Measurements from ENCODE around the gene MPZ. TPM values are rescaled to one million over a fixed set of nuclear protein-coding genes. Genes with fewer than 3 reads are reported as not detected.

The MPZ gene
- total RNA-seq (21.9 TPM), polyA plus RNA-seq (ENCODE audit: insufficient read depth in 1 of 8, insufficient read length in 8 of 8, low replicate concordance in 1 of 8) (10 to 100 TPM in 5 of 8 donors, 1 to 10 TPM in 3; 6.5 to 38.1 (median 14.3) TPM)
- long read RNA-seq, donor 1, partial matches to known transcripts = 0 of 1 reads
- long read RNA-seq, donor 1, other reads (novel, unspliced or antisense) = 0 of 1 reads
- long read RNA-seq, donor 2, partial matches to known transcripts = 0 of 1 reads
- long read RNA-seq, donor 2, other reads (novel, unspliced or antisense) = 0 of 1 reads
- long read RNA-seq, donor 3, partial matches to known transcripts = 0 of 3 reads
- long read RNA-seq, donor 3, other reads (novel, unspliced or antisense) = 0 of 3 reads
- long read RNA-seq, donor 4, partial matches to known transcripts = 0 of 3 reads
- long read RNA-seq, donor 4, other reads (novel, unspliced or antisense) = 0 of 3 reads
- long read RNA-seq, donor 5, transcript MPZ-206 (6 exons, 1,955 nt) = major isoform, 7 of 8 reads
- long read RNA-seq, donor 5, partial matches to known transcripts = 0 of 8 reads
- long read RNA-seq, donor 5, other reads (novel, unspliced or antisense) = 0 of 8 reads
- long read RNA-seq, donor 6, partial matches to known transcripts = 14 of 18 reads
- long read RNA-seq, donor 6, other reads (novel, unspliced or antisense) = 0 of 18 reads
- long read RNA-seq, donor 7, partial matches to known transcripts = 0 of 4 reads
- long read RNA-seq, donor 7, other reads (novel, unspliced or antisense) = 0 of 4 reads
- long read RNA-seq, donor 8, partial matches to known transcripts = 0 of 3 reads
- long read RNA-seq, donor 8, other reads (novel, unspliced or antisense) = 0 of 3 reads
- long read RNA-seq, donor 9, partial matches to known transcripts = 7 of 9 reads
- long read RNA-seq, donor 9, other reads (novel, unspliced or antisense) = 0 of 9 reads
- long read RNA-seq, donor 10, partial matches to known transcripts = 0 of 4 reads
- long read RNA-seq, donor 10, other reads (novel, unspliced or antisense) = 0 of 4 reads
- long read RNA-seq, donor 11, partial matches to known transcripts = 10 of 14 reads
- long read RNA-seq, donor 11, other reads (novel, unspliced or antisense) = 0 of 14 reads

DNA sequence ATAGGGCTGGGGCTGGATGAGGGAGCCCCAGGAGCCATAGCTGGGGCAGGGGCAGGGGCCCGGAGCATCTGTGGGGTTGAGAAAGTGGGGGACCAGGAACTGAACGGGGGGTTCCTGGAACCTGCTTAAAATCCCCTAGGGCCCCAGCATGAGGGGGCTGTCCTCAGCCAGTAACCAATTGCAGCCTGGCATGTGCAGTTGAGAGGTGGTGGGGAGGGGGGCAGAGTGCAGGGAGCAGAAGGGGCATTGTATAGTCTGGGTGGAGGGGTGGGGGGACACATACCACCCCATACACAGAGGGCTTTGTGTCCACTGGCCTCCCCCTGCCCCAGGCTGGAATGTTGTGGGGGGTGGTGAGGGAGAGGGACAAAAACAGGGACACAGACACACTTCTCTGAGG, at the start of gene MPZ:
MPZ (minus strand) TSS at position 101 of the 400 bp plus-strand sequence; CDS start at position 38, 63 bp downstream.
- peaks cover 14% of the 10 kb centered on the region for H3K27me3 ChIP-seq (ENCODE audit: control insufficient read depth, insufficient read depth, low read length)
- H3K27ac ChIP-seq (ENCODE audit: low read length) = no peak within 1 kb of the TSS
- 54% methylated on average over 2 of the region's 2 CpGs for WGBS (ENCODE audit: insufficient coverage)
- H3K9me3 ChIP-seq (replicated peaks; ENCODE audit: control insufficient read depth, low read depth, low read length) = no peaks in the 10 kb centered on the region
- H3K4me1 ChIP-seq (ENCODE audit: control insufficient read depth, insufficient read depth, low read length) = peaks cover 32% of the 10 kb centered on the region
- DNase-seq = no peak
- no peak within 1 kb of the TSS for H3K4me3 ChIP-seq (ENCODE audit: low read length)
- H3K36me3 ChIP-seq (ENCODE audit: control insufficient read depth, insufficient read depth, low read length) = no peaks in the 10 kb centered on the region

GRCh38 chr1:161359291-161359690, 49.5 kb upstream of the MPZ start:
- peak; percentile 66 for DNase-seq
- Histone ChIP-seq H3K27me3 (ENCODE audit: control insufficient read depth, insufficient read depth, low read length) (no peaks in the 10 kb centered on the region), H3K9me3 (replicated peaks; ENCODE audit: control insufficient read depth, low read depth, low read length) (no peaks in the 10 kb centered on the region), H3K27ac (ENCODE audit: low read length) (peak overlapping the region; percentile 59), H3K4me3 (ENCODE audit: low read length) (no peak overlapping the region), H3K4me1 (ENCODE audit: control insufficient read depth, insufficient read depth, low read length) (no peaks in the 10 kb centered on the region), H3K36me3 (ENCODE audit: control insufficient read depth, insufficient read depth, low read length) (peaks cover 17% of the 10 kb centered on the region)

- Histone ChIP-seq H3K9me3 (replicated peaks; ENCODE audit: control insufficient read depth, low read depth, low read length) (no peaks in the 10 kb centered on the region), H3K36me3 (ENCODE audit: control insufficient read depth, insufficient read depth, low read length) (peaks cover 8% of the 10 kb centered on the region), H3K27ac (ENCODE audit: low read length) (no peak overlapping the region), H3K4me1 (ENCODE audit: control insufficient read depth, insufficient read depth, low read length) (no peaks in the 10 kb centered on the region), H3K4me3 (ENCODE audit: low read length) (no peak overlapping the region), H3K27me3 (ENCODE audit: control insufficient read depth, insufficient read depth, low read length) (no peaks in the 10 kb centered on the region)
- no peak for DNase-seq
- 93% methylated on average over 4 of the region's 8 CpGs for WGBS (ENCODE audit: insufficient coverage)
These were observed 47.3 kb upstream of the MPZ start for GRCh38 chr1:161357073-161357472.

DNA sequence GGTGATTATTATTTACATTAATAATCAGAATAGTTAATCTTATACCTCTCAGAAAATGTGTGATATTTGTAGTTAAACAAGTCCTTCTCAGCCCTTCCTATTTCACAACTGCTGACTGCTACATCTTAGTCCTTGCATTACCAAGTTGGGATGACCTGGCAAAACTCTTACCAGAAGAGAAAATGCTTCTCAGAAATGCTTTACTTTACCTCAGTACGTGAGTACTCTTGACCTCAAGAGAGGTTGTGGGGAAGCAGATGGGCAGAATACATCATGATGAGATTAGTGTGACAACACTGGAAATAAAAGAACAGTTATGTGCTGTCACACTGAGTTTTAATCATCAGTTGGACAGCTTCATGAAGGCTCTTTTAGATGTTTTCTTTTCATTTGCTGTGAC, 41.7 kb upstream of the MPZ start:
- Histone ChIP-seq H3K27me3 (ENCODE audit: control insufficient read depth, insufficient read depth, low read length) (no peaks in the 10 kb centered on the region), H3K9me3 (replicated peaks; ENCODE audit: control insufficient read depth, low read depth, low read length) (no peaks in the 10 kb centered on the region), H3K36me3 (ENCODE audit: control insufficient read depth, insufficient read depth, low read length) (peaks cover 17% of the 10 kb centered on the region), H3K4me3 (ENCODE audit: low read length) (no peak overlapping the region), H3K4me1 (ENCODE audit: control insufficient read depth, insufficient read depth, low read length) (no peaks in the 10 kb centered on the region), H3K27ac (ENCODE audit: low read length) (no peak overlapping the region)
- no peak for DNase-seq
- no CpG with 5 or more reads among the region's 1 CpG for WGBS (ENCODE audit: insufficient coverage)

DNA sequence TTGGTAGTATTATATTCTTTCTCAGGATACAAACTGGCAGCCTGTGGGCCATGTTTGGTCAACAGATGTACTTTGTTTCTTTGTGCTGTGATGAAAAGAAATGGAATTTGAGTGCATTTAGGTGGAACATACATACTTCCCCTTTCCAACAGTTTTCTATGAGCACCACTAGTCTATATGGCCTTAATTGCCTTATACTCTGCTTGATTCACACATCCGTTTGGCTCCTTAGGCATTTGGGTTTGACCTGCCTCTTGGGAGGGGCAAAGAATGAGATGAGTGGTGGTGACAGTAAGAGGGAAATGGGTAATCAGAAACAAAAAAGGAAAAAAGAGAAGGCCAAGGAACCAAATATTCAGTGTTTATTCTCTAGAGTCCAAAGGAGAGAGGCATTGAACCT, 40.9 kb upstream of the MPZ start:
- Histone ChIP-seq H3K4me1 (ENCODE audit: control insufficient read depth, insufficient read depth, low read length) (no peaks in the 10 kb centered on the region), H3K27ac (ENCODE audit: low read length) (no peak overlapping the region), H3K36me3 (ENCODE audit: control insufficient read depth, insufficient read depth, low read length) (peaks cover 17% of the 10 kb centered on the region), H3K27me3 (ENCODE audit: control insufficient read depth, insufficient read depth, low read length) (no peaks in the 10 kb centered on the region), H3K4me3 (ENCODE audit: low read length) (no peak overlapping the region), H3K9me3 (replicated peaks; ENCODE audit: control insufficient read depth, low read depth, low read length) (no peaks in the 10 kb centered on the region)
- WGBS (ENCODE audit: insufficient coverage) = no CpG with 5 or more reads among the region's 1 CpG
- DNase-seq = no peak

DNA sequence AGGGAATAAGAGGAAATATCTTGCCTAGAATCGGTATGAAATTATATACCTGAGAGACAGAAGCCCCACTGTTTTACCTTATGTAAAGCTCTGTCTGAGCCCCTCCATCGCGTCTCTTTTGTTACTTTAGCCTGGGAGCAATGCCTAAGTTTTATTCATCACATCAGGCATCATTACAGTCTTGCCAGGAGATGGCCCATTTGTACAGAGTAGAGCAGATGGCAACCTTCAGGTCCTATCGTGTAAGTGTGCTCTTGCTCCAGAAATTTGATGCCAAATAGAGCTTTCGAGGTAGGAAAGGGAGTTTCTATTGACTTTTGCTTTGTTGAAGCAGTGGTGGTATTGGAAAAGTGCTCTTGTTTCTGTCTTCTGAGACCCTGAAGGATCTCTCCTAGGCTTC, 33.1 kb upstream of the MPZ start:
- 89% methylated on average over 5 of the region's 5 CpGs for WGBS (ENCODE audit: insufficient coverage)
- peaks cover 28% of the 10 kb centered on the region for H3K36me3 ChIP-seq (ENCODE audit: control insufficient read depth, insufficient read depth, low read length)
- no peak overlapping the region for H3K27ac ChIP-seq (ENCODE audit: low read length)

DNA sequence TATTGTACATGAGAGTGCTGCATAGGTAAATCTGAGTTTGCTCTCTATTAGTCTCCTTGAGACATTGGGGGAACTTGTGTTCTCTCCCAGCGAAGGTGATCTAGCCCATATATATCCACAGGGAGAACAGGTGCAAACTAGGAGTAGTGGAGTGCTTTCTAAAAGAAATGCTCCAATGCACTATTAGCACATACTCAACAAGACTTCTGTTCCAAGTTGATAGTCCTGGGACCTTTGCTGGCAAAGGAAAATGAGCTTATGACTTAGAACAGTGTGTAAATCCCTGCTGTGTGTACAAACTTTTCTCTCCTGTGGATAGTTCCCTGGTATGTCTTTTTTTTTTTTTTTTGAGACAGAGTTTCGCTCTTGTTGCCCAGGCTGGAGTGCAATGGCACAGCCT, 32.4 kb upstream of the MPZ start:
- Histone ChIP-seq H3K9me3 (replicated peaks; ENCODE audit: control insufficient read depth, low read depth, low read length) (no peaks in the 10 kb centered on the region), H3K4me1 (ENCODE audit: control insufficient read depth, insufficient read depth, low read length) (no peaks in the 10 kb centered on the region), H3K4me3 (ENCODE audit: low read length) (no peak overlapping the region), H3K36me3 (ENCODE audit: control insufficient read depth, insufficient read depth, low read length) (peaks cover 28% of the 10 kb centered on the region), H3K27me3 (ENCODE audit: control insufficient read depth, insufficient read depth, low read length) (no peaks in the 10 kb centered on the region), H3K27ac (ENCODE audit: low read length) (no peak overlapping the region)
- peak; percentile 13 for DNase-seq
- WGBS (ENCODE audit: insufficient coverage) = no CpG with 5 or more reads among the region's 2 CpGs

More for the DNA sequence above, 33.1 kb upstream of the MPZ start:
- Histone ChIP-seq H3K9me3 (replicated peaks; ENCODE audit: control insufficient read depth, low read depth, low read length) (no peaks in the 10 kb centered on the region), H3K27me3 (ENCODE audit: control insufficient read depth, insufficient read depth, low read length) (no peaks in the 10 kb centered on the region), H3K4me1 (ENCODE audit: control insufficient read depth, insufficient read depth, low read length) (no peaks in the 10 kb centered on the region), H3K4me3 (ENCODE audit: low read length) (no peak overlapping the region)
- DNase-seq = no peak

GRCh38 chr1:161335796-161336195, 26.0 kb upstream of the MPZ start:
- Histone ChIP-seq H3K27ac (ENCODE audit: low read length) (no peak overlapping the region), H3K27me3 (ENCODE audit: control insufficient read depth, insufficient read depth, low read length) (no peaks in the 10 kb centered on the region), H3K9me3 (replicated peaks; ENCODE audit: control insufficient read depth, low read depth, low read length) (no peaks in the 10 kb centered on the region), H3K4me3 (ENCODE audit: low read length) (no peak overlapping the region), H3K36me3 (ENCODE audit: control insufficient read depth, insufficient read depth, low read length) (peaks cover 43% of the 10 kb centered on the region), H3K4me1 (ENCODE audit: control insufficient read depth, insufficient read depth, low read length) (no peaks in the 10 kb centered on the region)
- 94% methylated on average over 3 of the region's 3 CpGs for WGBS (ENCODE audit: insufficient coverage)
- DNase-seq = no peak

DNA sequence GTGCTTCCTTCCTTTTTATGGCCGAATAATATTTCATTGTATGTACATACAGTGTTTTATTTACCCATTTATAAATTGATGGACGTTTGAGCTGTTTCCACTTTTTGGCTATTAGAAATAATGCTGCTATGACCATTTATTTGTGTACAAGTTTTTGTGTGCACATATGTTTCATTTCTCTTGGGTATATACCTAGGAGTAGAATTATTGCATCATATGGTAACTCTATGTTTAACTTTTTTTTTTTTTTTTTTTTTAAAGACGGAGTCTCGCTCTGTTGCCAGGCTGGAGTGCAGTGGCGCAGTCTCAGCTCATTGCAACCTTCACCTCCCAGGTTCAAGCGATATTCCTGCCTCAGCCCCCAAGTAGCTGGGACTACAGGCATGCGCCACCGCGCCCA, 23.4 kb upstream of the MPZ start:
- no peaks in the 10 kb centered on the region for H3K9me3 ChIP-seq (replicated peaks; ENCODE audit: control insufficient read depth, low read depth, low read length)
- WGBS (ENCODE audit: insufficient coverage) = 100% methylated on average over 2 of the region's 9 CpGs
- H3K27ac ChIP-seq (ENCODE audit: low read length) = no peak overlapping the region
- peaks cover 36% of the 10 kb centered on the region for H3K36me3 ChIP-seq (ENCODE audit: control insufficient read depth, insufficient read depth, low read length)
- no peak overlapping the region for H3K4me3 ChIP-seq (ENCODE audit: low read length)
- DNase-seq = no peak
- H3K4me1 ChIP-seq (ENCODE audit: control insufficient read depth, insufficient read depth, low read length) = no peaks in the 10 kb centered on the region
- no peaks in the 10 kb centered on the region for H3K27me3 ChIP-seq (ENCODE audit: control insufficient read depth, insufficient read depth, low read length)

DNA sequence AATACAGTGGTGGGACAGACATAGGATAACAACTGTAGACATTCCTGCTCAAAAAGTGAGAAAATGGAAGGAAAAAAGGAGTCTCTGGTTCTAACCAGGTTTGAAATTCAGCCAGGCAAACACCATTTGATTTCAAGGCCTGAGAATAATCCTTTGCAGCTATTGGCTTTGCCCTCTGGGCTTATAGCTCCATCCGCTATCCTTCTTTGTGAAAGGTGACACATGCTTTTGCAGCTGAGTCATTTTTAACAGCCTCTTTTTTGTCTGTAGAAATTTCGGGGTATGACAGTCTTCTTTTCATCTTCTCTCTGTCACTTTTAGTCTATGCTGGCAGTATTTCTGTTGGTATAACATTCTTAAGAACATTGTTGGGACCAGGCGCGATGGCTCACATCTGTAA, 20.6 kb upstream of the MPZ start:
- Histone ChIP-seq H3K27me3 (ENCODE audit: control insufficient read depth, insufficient read depth, low read length) (no peaks in the 10 kb centered on the region), H3K4me3 (ENCODE audit: low read length) (no peak overlapping the region), H3K9me3 (replicated peaks; ENCODE audit: control insufficient read depth, low read depth, low read length) (no peaks in the 10 kb centered on the region), H3K4me1 (ENCODE audit: control insufficient read depth, insufficient read depth, low read length) (no peaks in the 10 kb centered on the region), H3K36me3 (ENCODE audit: control insufficient read depth, insufficient read depth, low read length) (peaks cover 38% of the 10 kb centered on the region), H3K27ac (ENCODE audit: low read length) (no peak overlapping the region)
- WGBS (ENCODE audit: insufficient coverage) = 100% methylated on average over 2 of the region's 4 CpGs
- no peak for DNase-seq
